Mucosa of rectum (tissue), 2 donors: Measurements from ENCODE around the gene AGBL1.

Source experiments
- H3K27ac ChIP-seq, 2 donors: one replicate each; pipeline ENCODE4 v1.7.0; 2013; ENCODE audit warnings: inconsistent platforms in 2 of 2, low read depth in 2 of 2, low read length in 2 of 2
- H3K27me3 ChIP-seq, 2 donors: one replicate each; pipeline ENCODE4 v1.7.0; 2013; ENCODE audit warnings: low read length in 2 of 2; ENCODE audit not compliant: control insufficient read depth in 2 of 2, insufficient read depth in 2 of 2
- H3K36me3 ChIP-seq, 2 donors: one replicate each; pipeline ENCODE4 v1.7.0; 2013; ENCODE audit warnings: low read length in 2 of 2; ENCODE audit not compliant: control insufficient read depth in 2 of 2, insufficient read depth in 2 of 2
- H3K4me1 ChIP-seq, 2 donors: one replicate each; pipeline ENCODE4 v1.7.0; 2013; ENCODE audit warnings: low read length in 2 of 2, mild to moderate bottlenecking in 1 of 2; ENCODE audit not compliant: control insufficient read depth in 2 of 2, insufficient read depth in 2 of 2
- H3K4me3 ChIP-seq, 2 donors: one replicate each; pipeline ENCODE4 v1.7.0; 2013; ENCODE audit warnings: low read length in 2 of 2
- H3K9ac ChIP-seq, 2 donors: one replicate each; pipeline ENCODE4 v1.7.0; 2013; ENCODE audit warnings: low read length in 2 of 2, low read depth in 1 of 2, mild to moderate bottlenecking in 1 of 2
- H3K9me3 ChIP-seq, 2 donors: one replicate each; pipeline ENCODE4 v1.7.0; 2013; ENCODE audit warnings: low read length in 2 of 2; ENCODE audit not compliant: control insufficient read depth in 2 of 2
- donor health status: healthy.
- donor health status: Normal muscosa, but diverticular disease.

The AGBL1 gene

GRCh38 chr15:86691091-86691663 is 611.5 kb downstream of the AGBL1 start:
- H3K9me3 ChIP-seq: no peaks in the 10 kb centered on the region
- H3K4me3 ChIP-seq: no peak overlapping the region
- no peaks in the 10 kb centered on the region for H3K4me1 ChIP-seq
- no peak overlapping the region for H3K27ac ChIP-seq
- no peaks in the 10 kb centered on the region for H3K36me3 ChIP-seq
- H3K27me3 ChIP-seq: no peaks in the 10 kb centered on the region
- no peak overlapping the region for H3K9ac ChIP-seq

- no peaks in the 10 kb centered on the region for H3K36me3 ChIP-seq
- H3K27me3 ChIP-seq: no peaks in the 10 kb centered on the region
- H3K4me1 ChIP-seq: no peaks in the 10 kb centered on the region
- H3K9me3 ChIP-seq: no peaks in the 10 kb centered on the region
- H3K9ac ChIP-seq: no peak overlapping the region
- H3K4me3 ChIP-seq: no peak overlapping the region
- no peak overlapping the region for H3K27ac ChIP-seq
Measured at GRCh38 chr15:86700864-86701610, 621.4 kb downstream of the AGBL1 start.

- no peaks in the 10 kb centered on the region for H3K27me3 ChIP-seq
- H3K36me3 ChIP-seq: no peaks in the 10 kb centered on the region
- no peak overlapping the region for H3K27ac ChIP-seq
- no peak overlapping the region for H3K4me3 ChIP-seq
- H3K4me1 ChIP-seq: no peaks in the 10 kb centered on the region
- no peak overlapping the region for H3K9ac ChIP-seq
- H3K9me3 ChIP-seq: no peaks in the 10 kb centered on the region
Measured at GRCh38 chr15:86701611-86701963, 621.9 kb downstream of the AGBL1 start.

- H3K4me3 ChIP-seq: no peak overlapping the region
- no peak overlapping the region for H3K27ac ChIP-seq
- H3K4me1 ChIP-seq: no peaks in the 10 kb centered on the region
- no peak overlapping the region for H3K9ac ChIP-seq
- H3K27me3 ChIP-seq: no peaks in the 10 kb centered on the region
- no peaks in the 10 kb centered on the region for H3K36me3 ChIP-seq
- H3K9me3 ChIP-seq: no peaks in the 10 kb centered on the region
Measured at GRCh38 chr15:86706813-86707212, 627.1 kb downstream of the AGBL1 start.

GRCh38 chr15:86711476-86711875 is 631.8 kb downstream of the AGBL1 start:
- H3K9ac ChIP-seq: no peak overlapping the region
- no peak overlapping the region for H3K27ac ChIP-seq
- H3K4me1 ChIP-seq: no peaks in the 10 kb centered on the region
- no peaks in the 10 kb centered on the region for H3K36me3 ChIP-seq
- H3K27me3 ChIP-seq: no peaks in the 10 kb centered on the region
- no peak overlapping the region for H3K4me3 ChIP-seq
- no peaks in the 10 kb centered on the region for H3K9me3 ChIP-seq

GRCh38 chr15:86714241-86714640 is 634.6 kb downstream of the AGBL1 start:
- Histone ChIP-seq H3K27me3 (no peaks in the 10 kb centered on the region), H3K36me3 (no peaks in the 10 kb centered on the region), H3K4me3 (no peak overlapping the region), H3K9me3 (no peaks in the 10 kb centered on the region), H3K4me1 (no peaks in the 10 kb centered on the region), H3K9ac (no peak overlapping the region), H3K27ac (no peak overlapping the region)

- H3K27me3 ChIP-seq: no peaks in the 10 kb centered on the region
- no peaks in the 10 kb centered on the region for H3K9me3 ChIP-seq
- no peaks in the 10 kb centered on the region for H3K36me3 ChIP-seq
- H3K27ac ChIP-seq: no peak overlapping the region
- no peaks in the 10 kb centered on the region for H3K4me1 ChIP-seq
- no peak overlapping the region for H3K4me3 ChIP-seq
- no peak overlapping the region for H3K9ac ChIP-seq
Measured at GRCh38 chr15:86725628-86726027, 646.0 kb downstream of the AGBL1 start.

GRCh38 chr15:86735247-86736040 is 655.8 kb downstream of the AGBL1 start:
- no peaks in the 10 kb centered on the region for H3K27me3 ChIP-seq
- no peak overlapping the region for H3K9ac ChIP-seq
- H3K36me3 ChIP-seq: no peaks in the 10 kb centered on the region
- no peak overlapping the region for H3K27ac ChIP-seq
- no peaks in the 10 kb centered on the region for H3K9me3 ChIP-seq
- no peaks in the 10 kb centered on the region for H3K4me1 ChIP-seq
- H3K4me3 ChIP-seq: no peak overlapping the region

- Histone ChIP-seq H3K9me3 (no peaks in the 10 kb centered on the region), H3K9ac (no peak overlapping the region), H3K36me3 (no peaks in the 10 kb centered on the region), H3K4me1 (no peaks in the 10 kb centered on the region), H3K27ac (no peak overlapping the region), H3K4me3 (no peak overlapping the region), H3K27me3 (no peaks in the 10 kb centered on the region)
Measured at GRCh38 chr15:86741917-86742316, 662.2 kb downstream of the AGBL1 start.

- H3K4me1 ChIP-seq: no peaks in the 10 kb centered on the region
- no peak overlapping the region for H3K9ac ChIP-seq
- H3K27ac ChIP-seq: no peak overlapping the region
- H3K9me3 ChIP-seq: no peaks in the 10 kb centered on the region
- no peaks in the 10 kb centered on the region for H3K36me3 ChIP-seq
- H3K4me3 ChIP-seq: no peak overlapping the region
- H3K27me3 ChIP-seq: no peaks in the 10 kb centered on the region
Measured at GRCh38 chr15:86743283-86743903, 663.7 kb downstream of the AGBL1 start.
